Smooth muscle cell (in vitro differentiated cells): ENCODE measurements around the gene CBLC. TPM values are rescaled to one million over a fixed set of nuclear protein-coding genes. Genes with fewer than 3 reads are reported as not detected.

Experiments used
- DNase-seq: peaks from one replicate; lab custom pipeline; 2025; ENCODE audit not compliant: unreplicated experiment; lab: John Stamatoyannopoulos, UW
- H2AFZ ChIP-seq: fragments of 200-600 bp; sonication (generic); 2 replicates; pipeline ENCODE4 v1.6.0; 2016; ENCODE audit warnings: antibody characterized with exemption, low read depth, mild to moderate bottlenecking
- H3F3A ChIP-seq: fragments of 200-600 bp; sonication (generic); 2 replicates; pipeline ENCODE4 v1.6.0; 2017; ENCODE audit warnings: antibody characterized with exemption, low read depth
- H3K27ac ChIP-seq: fragments of 200-600 bp; sonication (generic); 2 replicates; pipeline ENCODE4 v1.5.1; 2016; ENCODE audit warnings: low read depth, mild to moderate bottlenecking
- H3K27me3 ChIP-seq: fragments of 200-600 bp; sonication (generic); 2 replicates; pipeline ENCODE4 v1.6.1; 2016; ENCODE audit warnings: low read depth, mild to moderate bottlenecking
- H3K36me3 ChIP-seq: fragments of 200-600 bp; sonication (generic); 2 replicates; pipeline ENCODE4 v1.5.1; 2016; ENCODE audit warnings: low read depth
- H3K4me1 ChIP-seq: fragments of 200-600 bp; sonication (generic); 2 replicates; pipeline ENCODE4 v1.5.1; 2016; ENCODE audit warnings: low read depth
- H3K4me2 ChIP-seq: fragments of 200-600 bp; sonication (generic); 2 replicates; pipeline ENCODE4 v1.6.0; 2016; ENCODE audit warnings: mild to moderate bottlenecking
- H3K4me3 ChIP-seq: fragments of 200-600 bp; sonication (generic); 2 replicates; pipeline ENCODE4 v1.5.1; 2016; ENCODE audit warnings: mild to moderate bottlenecking
- H3K79me2 ChIP-seq: fragments of 200-600 bp; sonication (generic); 2 replicates; pipeline ENCODE4 v1.6.0; 2016; ENCODE audit warnings: low read depth, mild to moderate bottlenecking
- H3K9ac ChIP-seq: fragments of 200-600 bp; sonication (generic); 2 replicates; pipeline ENCODE4 v1.6.0; 2016; ENCODE audit warnings: low read depth
- H3K9me3 ChIP-seq: fragments of 200-600 bp; sonication (generic); replicated peaks from 2 replicates; pipeline ENCODE4 v1.5.1; 2016; ENCODE audit warnings: low read depth
- H4K20me1 ChIP-seq: fragments of 200-600 bp; sonication (generic); 2 replicates; pipeline ENCODE4 v1.6.0; 2016; ENCODE audit warnings: low read depth
- WGBS: methylation state at CpG from one replicate; pipeline ENCODE4 v1.1.7; 2016; ENCODE audit warnings: low lambda C conversion rate; 5-methylcytosine and 5-hydroxymethylcytosine counted together
- polyA plus RNA-seq: library from polyadenylated mRNA; unstranded; fragments of >200 nt; fragmentation: Nextera tagmentation; extraction: Ambion mirVana; gene quantifications from 2 replicates; pipeline ENCODE4 v1.2.1, GENCODE V29; 2016
- total RNA-seq: library from RNA; depleted of rRNA; stranded (reverse); fragments of >200 nt; gene quantifications from 2 replicates; pipeline ENCODE4 v1.2.3, GENCODE V29; 2014
- TF ChIP-seq, protein P1 (sequence below): fragments of 200-600 bp; sonication (generic); IDR thresholded peaks from 2 replicates; pipeline ENCODE4 v1.5.1; 2017; ENCODE audit warnings: borderline replicate concordance, mild to moderate bottlenecking, antibody characterized with exemption; ENCODE audit not compliant: insufficient read depth, poor library complexity, severe bottlenecking

Gene CBLC
- total and polyA plus RNA-seq, 2 experiments from 2014 or later, result 0.40 to 0.87 TPM

GRCh38 chr19:44747739-44748425, 29.8 kb upstream of the CBLC start:
- H3K79me2 ChIP-seq, result peaks cover 28% of the 10 kb centered on the region
- peaks cover 6% of the 10 kb centered on the region for H3K4me1 ChIP-seq
- no peaks in the 10 kb centered on the region for H3K9me3 ChIP-seq
- peaks cover 32% of the 10 kb centered on the region for H4K20me1 ChIP-seq
- no peak for DNase-seq
- TF ChIP-seq, protein P1, sequence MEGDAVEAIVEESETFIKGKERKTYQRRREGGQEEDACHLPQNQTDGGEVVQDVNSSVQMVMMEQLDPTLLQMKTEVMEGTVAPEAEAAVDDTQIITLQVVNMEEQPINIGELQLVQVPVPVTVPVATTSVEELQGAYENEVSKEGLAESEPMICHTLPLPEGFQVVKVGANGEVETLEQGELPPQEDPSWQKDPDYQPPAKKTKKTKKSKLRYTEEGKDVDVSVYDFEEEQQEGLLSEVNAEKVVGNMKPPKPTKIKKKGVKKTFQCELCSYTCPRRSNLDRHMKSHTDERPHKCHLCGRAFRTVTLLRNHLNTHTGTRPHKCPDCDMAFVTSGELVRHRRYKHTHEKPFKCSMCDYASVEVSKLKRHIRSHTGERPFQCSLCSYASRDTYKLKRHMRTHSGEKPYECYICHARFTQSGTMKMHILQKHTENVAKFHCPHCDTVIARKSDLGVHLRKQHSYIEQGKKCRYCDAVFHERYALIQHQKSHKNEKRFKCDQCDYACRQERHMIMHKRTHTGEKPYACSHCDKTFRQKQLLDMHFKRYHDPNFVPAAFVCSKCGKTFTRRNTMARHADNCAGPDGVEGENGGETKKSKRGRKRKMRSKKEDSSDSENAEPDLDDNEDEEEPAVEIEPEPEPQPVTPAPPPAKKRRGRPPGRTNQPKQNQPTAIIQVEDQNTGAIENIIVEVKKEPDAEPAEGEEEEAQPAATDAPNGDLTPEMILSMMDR, result no peak
- peak overlapping the region; percentile 98 for H3K4me2 ChIP-seq
- peaks cover 42% of the 10 kb centered on the region for H3F3A ChIP-seq
- peak overlapping the region; percentile 77 for H3K9ac ChIP-seq
- peak overlapping the region; percentile 92 for H3K4me3 ChIP-seq
- H3K36me3 ChIP-seq, result no peaks in the 10 kb centered on the region
- H3K27me3 ChIP-seq, result no peaks in the 10 kb centered on the region
- peak overlapping the region; percentile 84 for H2AFZ ChIP-seq
- 1% methylated on average over 19 of the region's 26 CpGs for WGBS
- peak overlapping the region; percentile 92 for H3K27ac ChIP-seq

- no peaks in the 10 kb centered on the region for H3K27me3 ChIP-seq
- peaks cover 28% of the 10 kb centered on the region for H3K79me2 ChIP-seq
- WGBS, result 5% methylated on average over 5 of the region's 88 CpGs
- H3K36me3 ChIP-seq, result no peaks in the 10 kb centered on the region
- H3K4me2 ChIP-seq, result peak within 1 kb of the TSS; percentile 98
- peaks cover 6% of the 10 kb centered on the region for H3K4me1 ChIP-seq
- H3F3A ChIP-seq, result peaks cover 37% of the 10 kb centered on the region
- TF ChIP-seq, protein P1, result no peak
- H3K4me3 ChIP-seq, result peak within 1 kb of the TSS; percentile 92
- H4K20me1 ChIP-seq, result peaks cover 34% of the 10 kb centered on the region
- peak within 1 kb of the TSS; percentile 92 for H3K27ac ChIP-seq
- H3K9me3 ChIP-seq, result no peaks in the 10 kb centered on the region
- H3K9ac ChIP-seq, result peak within 1 kb of the TSS; percentile 88
- H2AFZ ChIP-seq, result peak within 1 kb of the TSS; percentile 84
- DNase-seq, result peak; percentile 51
Observed at GRCh38 chr19:44748426-44749254, 29.1 kb upstream of the CBLC start, which contains the start of gene BCL3. Gene BCL3, plus strand, starts transcription at chr19:44748708. Its CDS starts 83 bp downstream, at chr19:44748791.

DNA sequence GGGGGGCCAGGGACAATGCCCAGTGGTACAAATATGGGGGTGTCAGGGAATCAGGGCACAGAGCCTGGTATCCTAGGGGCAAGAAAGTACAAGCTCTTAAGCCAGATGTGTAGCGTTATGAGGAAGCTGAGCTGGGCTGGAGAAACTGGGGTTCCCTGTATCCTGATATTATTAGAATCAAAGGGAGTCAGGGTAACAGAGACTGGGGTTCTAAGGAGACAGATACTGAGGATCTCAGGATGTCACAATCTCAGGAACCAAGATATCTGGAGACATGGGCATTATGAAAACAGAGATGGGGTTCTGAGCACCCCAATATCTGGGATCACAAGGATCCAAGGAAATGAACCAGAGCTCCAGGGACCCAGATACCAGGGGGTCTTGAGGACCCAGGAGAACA, 28.4 kb upstream of the CBLC start:
- Histone ChIP-seq H3K9ac (peak overlapping the region; percentile 88), H2AFZ (no peak overlapping the region), H3K4me2 (peak overlapping the region; percentile 98), H4K20me1 (peaks cover 34% of the 10 kb centered on the region), H3K36me3 (no peaks in the 10 kb centered on the region), H3K79me2 (peaks cover 28% of the 10 kb centered on the region), H3K4me1 (peaks cover 8% of the 10 kb centered on the region), H3K4me3 (peak overlapping the region; percentile 92), H3F3A (peaks cover 32% of the 10 kb centered on the region), H3K27me3 (no peaks in the 10 kb centered on the region), H3K27ac (peak overlapping the region; percentile 60), H3K9me3 (no peaks in the 10 kb centered on the region)
- TF ChIP-seq, protein P1, result no peak
- WGBS, result 41% methylated on average over 1 of the region's 1 CpG
- DNase-seq, result no peak
